IMR-90 (cell line): Measurements from ENCODE around the gene TMPRSS12. TPM values are rescaled to one million over a fixed set of nuclear protein-coding genes. Genes with fewer than 3 reads are reported as not detected.

Experiments used
- ATAC-seq: fragments of 200-7000 bp; cut with Tn5 transposase; 2 replicates; pipeline ENCODE4 v1.9.1; 2020; ENCODE audit warnings: low read depth, mild to moderate bottlenecking, moderate library complexity
- BruUV-seq: library from RNA; stranded (reverse); fragments of 400-500 nt; replicated peaks from 2 replicates; lab custom pipeline; 2021; lab: Mats Ljungman, UMichigan
- CTCF ChIA-PET: fragments of 300-600 bp; formaldehyde crosslinking; extraction: SDS; loops from one replicate; lab custom pipeline; 2021; ENCODE audit warnings: antibody characterized with exemption; lab: Yijun Ruan, JAX
- POLR2A ChIA-PET: fragments of 300-600 bp; sonication (Branson Sonifier 250); formaldehyde crosslinking; loops from one replicate; lab custom pipeline; 2022; ENCODE audit warnings: antibody characterized with exemption; ENCODE audit not compliant: unreplicated experiment; lab: Charles Lee
- DNase-seq: peaks from one replicate; pipeline ENCODE4 v3.0.0; 2013
- H2AFZ ChIP-seq: replicated peaks from 2 replicates; pipeline ENCODE3; 2013; ENCODE audit warnings: low read length, mild to moderate bottlenecking; ENCODE audit not compliant: poor library complexity
- H2AK5ac ChIP-seq: 2 replicates; pipeline ENCODE4 v1.6.1; 2013; ENCODE audit warnings: low read depth, low read length, inconsistent platforms
- H2AK9ac ChIP-seq: replicated peaks from 2 replicates; pipeline ENCODE3; 2013; ENCODE audit warnings: mild to moderate bottlenecking, low read depth, low read length, moderate library complexity; ENCODE audit not compliant: poor library complexity
- H2BK120ac ChIP-seq: 2 replicates; pipeline ENCODE4 v1.6.1; 2013; ENCODE audit warnings: low read depth, low read length, inconsistent platforms
- H2BK15ac ChIP-seq: 3 replicates; pipeline ENCODE4 v1.6.1; 2013; ENCODE audit warnings: low read depth, low read length, inconsistent platforms
- H2BK20ac ChIP-seq: 2 replicates; pipeline ENCODE4 v1.6.1; 2013; ENCODE audit warnings: low read depth, mild to moderate bottlenecking, inconsistent platforms, low read length, moderate library complexity
- H2BK5ac ChIP-seq: 2 replicates; pipeline ENCODE4 v1.6.1; 2013; ENCODE audit warnings: mild to moderate bottlenecking, low read depth, low read length, inconsistent platforms; ENCODE audit not compliant: poor library complexity, severe bottlenecking
- H3K14ac ChIP-seq: replicated peaks from 2 replicates; pipeline ENCODE4 v1.6.1; 2013; ENCODE audit warnings: low read depth, low read length, inconsistent platforms
- H3K18ac ChIP-seq: 2 replicates; pipeline ENCODE4 v1.6.1; 2013; ENCODE audit warnings: low read depth, low read length, control low read depth
- H3K23ac ChIP-seq: 2 replicates; pipeline ENCODE4 v1.6.1; 2013; ENCODE audit warnings: low read depth, low read length, inconsistent platforms
- H3K27ac ChIP-seq: 2 replicates; pipeline ENCODE4 v1.5.1; 2013; ENCODE audit warnings: mild to moderate bottlenecking, control low read depth, low read length; ENCODE audit not compliant: insufficient read depth
- H3K27me3 ChIP-seq: 2 replicates; pipeline ENCODE4 v1.6.1; 2013; ENCODE audit warnings: low read length; ENCODE audit not compliant: control insufficient read depth, insufficient read depth
- H3K36me3 ChIP-seq: 2 replicates; pipeline ENCODE4 v1.6.1; 2013; ENCODE audit warnings: low read length, mixed read lengths; ENCODE audit not compliant: control insufficient read depth, insufficient read depth
- H3K4ac ChIP-seq: 2 replicates; pipeline ENCODE4 v1.6.1; 2013; ENCODE audit warnings: low read depth, low read length, inconsistent platforms
- H3K4me1 ChIP-seq: 2 replicates; pipeline ENCODE4 v1.6.1; 2013; ENCODE audit warnings: low read length, mixed read lengths; ENCODE audit not compliant: control insufficient read depth, insufficient read depth
- H3K4me2 ChIP-seq: 2 replicates; pipeline ENCODE4 v1.6.1; 2013; ENCODE audit warnings: low read depth, mild to moderate bottlenecking, control low read depth, low read length, moderate library complexity
- H3K4me3 ChIP-seq: 2 replicates; pipeline ENCODE4 v1.5.1; 2013; ENCODE audit warnings: low read depth, mild to moderate bottlenecking, control low read depth, low read length, moderate library complexity; ENCODE audit not compliant: insufficient read depth
- H3K56ac ChIP-seq: 2 replicates; pipeline ENCODE4 v1.6.1; 2013; ENCODE audit warnings: low read length, inconsistent platforms; ENCODE audit not compliant: insufficient read depth; ENCODE audit errors: extremely low read depth
- H3K79me1 ChIP-seq, 2 experiments: 2 replicates each; pipeline ENCODE4 v1.6.1; 2013; ENCODE audit warnings: low read length in 2 of 2, inconsistent platforms in 1 of 2, low read depth in 1 of 2
- H3K9ac ChIP-seq: 2 replicates; pipeline ENCODE4 v1.6.1; 2013; ENCODE audit warnings: low read depth, low read length, control low read depth
- H3K9me1 ChIP-seq: 2 replicates; pipeline ENCODE4 v1.6.1; 2013; ENCODE audit warnings: low read length, inconsistent platforms; ENCODE audit not compliant: insufficient read depth
- H3K9me3 ChIP-seq: 2 replicates; pipeline ENCODE4 v1.6.1; 2013; ENCODE audit warnings: low read length; ENCODE audit not compliant: control insufficient read depth, insufficient read depth
- H4K20me1 ChIP-seq: 2 replicates; pipeline ENCODE4 v1.6.1; 2013; ENCODE audit warnings: low read length, inconsistent platforms; ENCODE audit not compliant: insufficient read depth
- H4K5ac ChIP-seq: 2 replicates; pipeline ENCODE4 v1.6.1; 2013; ENCODE audit warnings: mild to moderate bottlenecking, low read depth, low read length, control low read depth
- H4K8ac ChIP-seq, 2 experiments: 2 replicates each; pipeline ENCODE4 v1.6.1; 2013; ENCODE audit warnings: low read depth in 2 of 2, low read length in 2 of 2, control low read depth in 1 of 2, inconsistent platforms in 1 of 2
- H4K91ac ChIP-seq: 2 replicates; pipeline ENCODE4 v1.6.1; 2013; ENCODE audit warnings: low read depth, low read length, inconsistent platforms; ENCODE audit not compliant: insufficient read depth
- CEBPB ChIP-seq: IDR thresholded peaks from 2 replicates; pipeline ENCODE4 v1.6.1; 2012; ENCODE audit warnings: low read depth, low read length, improper control_type of control experiment
- CHD1 ChIP-seq: IDR thresholded peaks from 2 replicates; pipeline ENCODE4 v1.6.1; 2012; ENCODE audit warnings: low read depth, low read length, improper control_type of control experiment
- CTCF ChIP-seq: conservative IDR thresholded peaks from 2 replicates; pipeline ENCODE4 v1.5.1; 2012; ENCODE audit warnings: mild to moderate bottlenecking, low read depth, low read length, improper control_type of control experiment
- FOS ChIP-seq: fragments of 150-350 bp; IDR thresholded peaks from 2 replicates; pipeline ENCODE4 v1.6.1; 2016; ENCODE audit warnings: low read depth, low read length
- MXI1 ChIP-seq: IDR thresholded peaks from 2 replicates; pipeline ENCODE4 v1.6.1; 2012; ENCODE audit warnings: low read depth, mild to moderate bottlenecking, low read length, moderate library complexity, borderline replicate concordance
- POLR2A ChIP-seq: IDR thresholded peaks from 2 replicates; pipeline ENCODE4 v1.6.1; 2012; ENCODE audit warnings: mild to moderate bottlenecking, low read depth, low read length
- RAD21 ChIP-seq: IDR thresholded peaks from 2 replicates; pipeline ENCODE4 v1.6.1; 2012; ENCODE audit warnings: low read length, improper control_type of control experiment
- RCOR1 ChIP-seq: IDR thresholded peaks from 2 replicates; pipeline ENCODE4 v1.6.1; 2012; ENCODE audit warnings: mild to moderate bottlenecking, low read length, improper control_type of control experiment; ENCODE audit not compliant: insufficient replicate concordance
- SMC3 ChIP-seq: fragments of 150-350 bp; IDR thresholded peaks from 2 replicates; pipeline ENCODE4 v1.6.1; 2016; ENCODE audit warnings: low read depth, mild to moderate bottlenecking, antibody characterized with exemption, low read length, moderate library complexity
- USF2 ChIP-seq: fragments of 150-350 bp; IDR thresholded peaks from 2 replicates; pipeline ENCODE4 v1.6.1; 2017; ENCODE audit warnings: mild to moderate bottlenecking, antibody characterized with exemption, low read length, low read depth
- WGBS, 2 experiments: methylation state at CpG; one replicate each; pipeline versions ENCODE4 v1.1.5 to v1.1.7; 2013; ENCODE audit warnings: missing lambda C conversion rate in 2 of 2; ENCODE audit not compliant: insufficient read length in 1 of 2; ENCODE audit errors: extremely low coverage in 2 of 2; 5-methylcytosine and 5-hydroxymethylcytosine counted together
- dilution Hi-C: fragments of 300-500 bp; cut with HindIII; formaldehyde crosslinking; loops from one replicate; pipeline ENCODE4 v1.14.3; 2018; ENCODE audit warnings: low sequenced_read_pairs; ENCODE audit not compliant: unreplicated experiment
- in situ Hi-C: fragments of 300-500 bp; cut with MboI; formaldehyde crosslinking; loops from 3 replicates; pipeline ENCODE4 v1.14.3; 2019; ENCODE audit warnings: low sequenced_read_pairs, inconsistent platforms, mixed read lengths
- intact Hi-C: fragments of 100-400 bp; cut with micrococcal nuclease; formaldehyde crosslinking; loops from 2 replicates; pipeline ENCODE4 v1.10.0; 2022
- polyA plus RNA-seq, 3 experiments: library from polyadenylated mRNA; depleted of rRNA; stranded (reverse); fragments of >200 nt; gene quantifications; 2 replicates each; pipeline ENCODE4 v1.2.3, GENCODE V29; 2012; ENCODE audit warnings: low replicate concordance in 1 of 3
- total RNA-seq: library from RNA; depleted of rRNA; stranded (reverse); fragments of >200 nt; gene quantifications from 2 replicates; pipeline ENCODE4 v1.2.3, GENCODE V29; 2012

The TMPRSS12 gene
- total and polyA plus RNA-seq, 2 of the 4 experiments (the other 2 are of a cell fraction): not detected

- no peak overlapping the region for H3K14ac ChIP-seq
- H2BK120ac ChIP-seq: no peak overlapping the region
- H2BK5ac ChIP-seq: no peak overlapping the region
- no peaks in the 10 kb centered on the region; the same call in 1 of the 2 replicates for H3K9me3 ChIP-seq
- no peak overlapping the region for H3K4me2 ChIP-seq
- H4K5ac ChIP-seq: no peak overlapping the region
- no peak overlapping the region for H2BK20ac ChIP-seq
- ATAC-seq (no peak), DNase-seq (no peak)
- H3K4ac ChIP-seq: no peak overlapping the region
- intact Hi-C loops (loop anchor here (5.0 kb wide), 1 partner anchor 514 kb away; no protein-coding TSS in a partner anchor), in situ Hi-C loops (loop anchor here (10.0 kb wide), 2 partner anchors 157 to 517 kb away; partner anchors contain the start of gene CELA1), dilution Hi-C loops (no loop called here)
- H2BK15ac ChIP-seq: no peak overlapping the region
- no peak for TF ChIP-seq USF2
- TF ChIP-seq CHD1: no peak
- TF ChIP-seq RAD21: no peak
- TF ChIP-seq MXI1: no peak
- TF ChIP-seq FOS: no peak
- no peak for TF ChIP-seq SMC3
- no peak for TF ChIP-seq CTCF
- TF ChIP-seq RCOR1: no peak
- TF ChIP-seq CEBPB: no peak
- TF ChIP-seq POLR2A: no peak
- ChIA-PET CTCF (interaction anchor here (4.3 kb wide), 1 partner anchor 158 kb away, joined by 41 read pairs; no protein-coding TSS in a partner anchor), POLR2A (interaction anchor here (0.6 kb wide), 1 partner anchor 493 kb away, joined by 4 read pairs; no protein-coding TSS in a partner anchor)
- WGBS, 2 experiments: no CpG with 5 or more reads among the region's 1 CpG
- peaks cover 3% of the 10 kb centered on the region; the same call in 1 of the 2 replicates for H3K9me1 ChIP-seq
- no peak overlapping the region for H2AK5ac ChIP-seq
- no peaks in the 10 kb centered on the region for H4K20me1 ChIP-seq
- H3K23ac ChIP-seq: no peak overlapping the region
- peaks cover 2% of the 10 kb centered on the region for H3K4me1 ChIP-seq
- H3K27me3 ChIP-seq: no peaks in the 10 kb centered on the region; the same call in none of the 2 replicates
- no peak overlapping the region for H4K91ac ChIP-seq
- H3K36me3 ChIP-seq: no peaks in the 10 kb centered on the region
- H3K27ac ChIP-seq: no peak overlapping the region
- no peaks in the 10 kb centered on the region for H3K79me1 ChIP-seq
- no peak overlapping the region for H3K4me3 ChIP-seq
- no peak overlapping the region for H3K18ac ChIP-seq
- no peak overlapping the region for H2AFZ ChIP-seq
- no peak overlapping the region for H2AK9ac ChIP-seq
- H3K56ac ChIP-seq: no peak overlapping the region
- no peak overlapping the region for H4K8ac ChIP-seq
- BruUV-seq: no TSS peak
- H3K9ac ChIP-seq: no peak overlapping the region
These were observed 14.6 kb upstream of the TMPRSS12 start for GRCh38 chr12:50828121-50828520.
